Trophoblast cell (in vitro differentiated cells and primary cell): Measurements from ENCODE around the gene DELE1.

Source experiments
- DNase-seq, 2 donors: peaks; one replicate each; pipeline ENCODE4 v3.0.0-alpha.2; 2016
- H2AFZ ChIP-seq: 2 replicates; pipeline ENCODE4 v1.6.1; 2013; ENCODE audit warnings: low read length, moderate library complexity, mild to moderate bottlenecking; ENCODE audit not compliant: insufficient read depth, poor library complexity
- H2AK5ac ChIP-seq: 2 replicates; pipeline ENCODE4 v1.6.1; 2013; ENCODE audit warnings: mild to moderate bottlenecking, low read length
- H2BK120ac ChIP-seq: 2 replicates; pipeline ENCODE4 v1.6.1; 2013; ENCODE audit warnings: low read length, mild to moderate bottlenecking, moderate library complexity; ENCODE audit not compliant: insufficient read depth, poor library complexity
- H2BK12ac ChIP-seq: 2 replicates; pipeline ENCODE4 v1.6.1; 2013; ENCODE audit warnings: mild to moderate bottlenecking, low read length, moderate library complexity
- H2BK5ac ChIP-seq: 2 replicates; pipeline ENCODE4 v1.6.1; 2013; ENCODE audit warnings: low read length, low read depth, moderate library complexity, mild to moderate bottlenecking; ENCODE audit not compliant: poor library complexity
- H3K14ac ChIP-seq: 2 replicates; pipeline ENCODE4 v1.6.1; 2013; ENCODE audit warnings: mild to moderate bottlenecking, low read length
- H3K18ac ChIP-seq: 2 replicates; pipeline ENCODE4 v1.6.1; 2013; ENCODE audit warnings: mild to moderate bottlenecking, low read length
- H3K23ac ChIP-seq: 2 replicates; pipeline ENCODE4 v1.6.1; 2013; ENCODE audit warnings: low read length
- H3K27ac ChIP-seq: 2 replicates; pipeline ENCODE4 v1.5.1; 2013; ENCODE audit warnings: low read depth, mild to moderate bottlenecking, inconsistent platforms, low read length, moderate library complexity
- H3K27me3 ChIP-seq: 2 replicates; pipeline ENCODE4 v1.6.1; 2013; ENCODE audit warnings: inconsistent platforms, mild to moderate bottlenecking, low read length, moderate library complexity; ENCODE audit not compliant: insufficient read depth
- H3K36me3 ChIP-seq, 2 experiments: 1 replicate in 1 of 2; 2 replicates in 1 of 2; pipeline ENCODE4 v1.6.1; 2013; ENCODE audit warnings: low read length in 2 of 2, mild to moderate bottlenecking in 2 of 2, moderate library complexity in 1 of 2; ENCODE audit not compliant: insufficient read depth in 2 of 2, control insufficient read depth in 1 of 2
- H3K4ac ChIP-seq: 2 replicates; pipeline ENCODE4 v1.6.1; 2013; ENCODE audit warnings: low read depth, mild to moderate bottlenecking, low read length, moderate library complexity
- H3K4me1 ChIP-seq, 2 experiments: 1 replicate in 1 of 2; 2 replicates in 1 of 2; pipeline ENCODE4 v1.6.1; 2013; ENCODE audit warnings: low read length in 2 of 2, mild to moderate bottlenecking in 2 of 2, moderate library complexity in 1 of 2; ENCODE audit not compliant: insufficient read depth in 2 of 2, control insufficient read depth in 1 of 2
- H3K4me2 ChIP-seq: 2 replicates; pipeline ENCODE4 v1.6.1; 2013; ENCODE audit warnings: inconsistent platforms, mild to moderate bottlenecking, low read length, moderate library complexity
- H3K4me3 ChIP-seq: 2 replicates; pipeline ENCODE4 v1.5.1; 2013; ENCODE audit warnings: mild to moderate bottlenecking, low read depth, low read length, inconsistent platforms
- H3K79me1 ChIP-seq: one replicate; pipeline ENCODE4 v1.6.1; 2013; ENCODE audit warnings: low read length
- H3K79me2 ChIP-seq: 2 replicates; pipeline ENCODE4 v1.6.1; 2013; ENCODE audit warnings: low read length, mild to moderate bottlenecking; ENCODE audit not compliant: control insufficient read depth, insufficient read depth, poor library complexity
- H3K9ac ChIP-seq: 2 replicates; pipeline ENCODE4 v1.6.1; 2013; ENCODE audit warnings: mild to moderate bottlenecking, low read length
- H3K9me3 ChIP-seq: 2 replicates; pipeline ENCODE4 v1.6.1; 2013; ENCODE audit warnings: low read depth, mild to moderate bottlenecking, control low read depth, inconsistent platforms, low read length; ENCODE audit not compliant: insufficient read depth
- H4K12ac ChIP-seq: 2 replicates; pipeline ENCODE4 v1.6.1; 2013; ENCODE audit warnings: low read depth, mild to moderate bottlenecking, low read length, moderate library complexity
- H4K8ac ChIP-seq: 2 replicates; pipeline ENCODE4 v1.6.1; 2013; ENCODE audit warnings: low read depth, mild to moderate bottlenecking, low read length, moderate library complexity
- H4K91ac ChIP-seq: one replicate; pipeline ENCODE4 v1.6.1; 2013; ENCODE audit warnings: low read depth, mild to moderate bottlenecking, low read length, moderate library complexity
- WGBS: extraction: QIAGEN DNeasy Blood & Tissue Kit; methylation state at CpG from one replicate; pipeline ENCODE4 v1.1.7; 2013; ENCODE audit warnings: missing lambda C conversion rate; ENCODE audit not compliant: insufficient read length, insufficient coverage; ENCODE audit errors: extremely low coverage; 5-methylcytosine and 5-hydroxymethylcytosine counted together

The DELE1 gene

DNA sequence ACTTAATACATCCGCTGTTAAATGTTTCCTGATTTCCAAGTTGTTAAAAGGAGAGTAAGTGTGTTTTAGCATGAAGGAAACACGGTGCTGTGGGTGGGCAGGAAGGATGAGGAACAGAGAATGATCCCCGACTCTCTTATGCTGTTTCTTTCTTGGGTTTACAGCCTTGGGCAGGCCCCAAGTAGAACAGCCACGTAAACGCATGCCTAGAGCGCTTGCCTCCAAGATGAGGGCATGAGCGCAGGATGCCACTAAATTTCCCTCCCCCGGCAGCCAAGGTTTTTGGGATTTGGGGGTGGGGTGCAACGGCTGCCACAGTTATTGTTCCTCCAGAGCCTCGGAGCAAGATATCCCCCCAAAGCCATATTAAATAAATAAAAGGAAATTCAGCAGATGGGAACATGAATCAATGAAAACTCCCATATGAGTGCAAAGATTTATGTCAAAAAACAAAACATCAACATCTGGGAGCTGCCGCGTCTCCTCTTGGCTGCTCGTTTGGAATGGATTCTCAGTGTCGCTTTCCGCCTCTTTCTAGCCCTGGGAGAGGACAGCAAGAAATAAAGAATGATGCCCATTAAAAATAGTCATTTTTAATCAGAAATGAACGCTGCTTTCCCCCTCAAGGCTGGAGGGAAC is 10.0 kb upstream of the DELE1 start:
- whole genome bisulfite sequencing = no CpG with 5 or more reads among the region's 16 CpGs

GRCh38 chr5:141914199-141914743 is 9.4 kb upstream of the DELE1 start:
- WGBS = no CpG with 5 or more reads among the region's 40 CpGs
- Histone ChIP-seq H2BK120ac (no peak overlapping the region), H3K36me3 (no peaks in the 10 kb centered on the region)

More for the DNA sequence above, 10.0 kb upstream of the DELE1 start:
- no peak overlapping the region for H4K12ac ChIP-seq
- no peaks in the 10 kb centered on the region for H3K79me2 ChIP-seq
- H2BK5ac ChIP-seq = no peak overlapping the region
- H3K18ac ChIP-seq = no peak overlapping the region
- no peaks in the 10 kb centered on the region for H3K79me1 ChIP-seq
- peaks cover 0 to 5% of the 10 kb centered on the region in 2 experiments for H3K4me1 ChIP-seq
- H2AK5ac ChIP-seq = no peak overlapping the region
- H3K9me3 ChIP-seq = no peaks in the 10 kb centered on the region
- no peak overlapping the region for H3K14ac ChIP-seq
- no peaks in the 10 kb centered on the region for H3K36me3 ChIP-seq
- peak overlapping the region; percentile 1 for H3K4me3 ChIP-seq
- peaks cover 7% of the 10 kb centered on the region for H3K27me3 ChIP-seq
- no peak overlapping the region for H3K4ac ChIP-seq
- DNase-seq = peak in 1 of 2 donors; percentile 18
- H4K91ac ChIP-seq = no peak overlapping the region
- H2AFZ ChIP-seq = no peak overlapping the region
- no peak overlapping the region for H3K9ac ChIP-seq
- H2BK120ac ChIP-seq = no peak overlapping the region
- H3K27ac ChIP-seq = no peak overlapping the region
- H3K4me2 ChIP-seq = peak overlapping the region; percentile 61
- H3K23ac ChIP-seq = no peak overlapping the region
- no peak overlapping the region for H2BK12ac ChIP-seq
- H4K8ac ChIP-seq = no peak overlapping the region

DNA sequence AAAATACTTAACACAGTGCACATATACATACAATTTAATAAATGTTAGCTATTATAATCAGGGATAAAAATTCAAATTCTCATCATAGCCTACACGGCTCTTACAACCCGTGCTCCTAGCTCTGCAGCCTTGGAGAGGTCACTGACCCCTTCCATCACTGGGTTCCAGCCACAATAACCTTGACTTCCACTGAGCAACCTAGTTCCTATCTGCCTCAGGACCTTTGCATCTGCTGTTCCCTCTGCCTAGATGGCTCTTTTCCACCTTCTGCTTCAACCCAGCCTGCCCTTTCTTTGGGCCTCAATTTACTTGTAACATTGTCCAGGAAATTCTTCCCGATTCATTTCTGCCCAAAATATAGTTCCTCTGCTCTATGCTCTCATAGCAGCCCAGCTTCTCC is 8.9 kb upstream of the DELE1 start:
- H2BK12ac ChIP-seq = no peak overlapping the region

More at GRCh38 chr5:141914199-141914743, 9.4 kb upstream of the DELE1 start:
- Histone ChIP-seq H3K79me1 (no peaks in the 10 kb centered on the region), H3K9me3 (no peaks in the 10 kb centered on the region), H2AFZ (no peak overlapping the region), H3K4me1 (peaks cover 0 to 5% of the 10 kb centered on the region in 2 experiments), H3K14ac (no peak overlapping the region), H3K4ac (no peak overlapping the region), H2BK12ac (no peak overlapping the region), H3K27ac (no peak overlapping the region), H2AK5ac (no peak overlapping the region), H3K79me2 (no peaks in the 10 kb centered on the region), H4K91ac (no peak overlapping the region), H4K8ac (no peak overlapping the region), H4K12ac (no peak overlapping the region), H3K4me2 (peak overlapping the region; percentile 61), H3K4me3 (peak overlapping the region; percentile 1), H3K18ac (no peak overlapping the region), H3K27me3 (peaks cover 7% of the 10 kb centered on the region), H2BK5ac (no peak overlapping the region), H3K9ac (peak overlapping the region; percentile 35), H3K23ac (no peak overlapping the region)
- peak in 1 of 2 donors; percentile 60 for DNase-seq

DNA sequence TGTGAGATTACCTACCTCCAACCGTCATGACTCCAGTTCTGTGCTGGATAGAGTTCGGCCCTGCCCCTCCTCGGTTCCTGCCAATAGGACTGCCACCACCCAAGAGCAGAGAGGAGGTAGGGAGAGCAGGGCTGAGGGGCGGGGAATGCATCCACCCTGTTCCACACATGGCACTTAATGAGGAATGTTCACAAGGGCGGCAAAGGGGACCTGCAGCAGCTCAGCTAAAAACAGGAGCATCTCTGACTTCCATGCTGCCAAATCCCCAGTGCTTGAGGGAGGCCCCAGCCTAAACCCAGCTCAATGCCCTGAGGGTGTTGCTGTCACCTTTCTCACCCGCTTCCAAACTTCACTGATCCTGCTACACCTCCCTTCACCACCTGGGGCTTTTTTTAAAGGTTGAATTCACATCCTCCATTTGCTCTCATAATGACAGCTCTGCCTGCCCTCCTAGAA is 7.8 kb upstream of the DELE1 start:
- no peak overlapping the region for H4K91ac ChIP-seq
- H3K79me1 ChIP-seq = no peaks in the 10 kb centered on the region
- H3K18ac ChIP-seq = no peak overlapping the region
- no peak overlapping the region for H2AFZ ChIP-seq
- H2BK120ac ChIP-seq = no peak overlapping the region
- H2BK12ac ChIP-seq = no peak overlapping the region
- no peak overlapping the region for H3K4me2 ChIP-seq
- WGBS = no CpG with 5 or more reads among the region's 6 CpGs
- H3K23ac ChIP-seq = no peak overlapping the region
- peaks cover 7% of the 10 kb centered on the region for H3K27me3 ChIP-seq
- H3K14ac ChIP-seq = no peak overlapping the region
- H4K12ac ChIP-seq = no peak overlapping the region
- H3K4ac ChIP-seq = no peak overlapping the region
- peak in 1 of 2 donors; percentile 32 for DNase-seq
- no peaks in the 10 kb centered on the region for H3K36me3 ChIP-seq
- no peak overlapping the region for H2AK5ac ChIP-seq
- no peaks in the 10 kb centered on the region for H3K9me3 ChIP-seq
- no peaks in the 10 kb centered on the region for H3K79me2 ChIP-seq
- peaks cover 0 to 5% of the 10 kb centered on the region in 2 experiments for H3K4me1 ChIP-seq
- no peak overlapping the region for H4K8ac ChIP-seq
- no peak overlapping the region for H3K27ac ChIP-seq
- no peak overlapping the region for H3K4me3 ChIP-seq
- no peak overlapping the region for H2BK5ac ChIP-seq
- H3K9ac ChIP-seq = peak overlapping the region; percentile 51

More for the DNA sequence above, 8.9 kb upstream of the DELE1 start:
- no peaks in the 10 kb centered on the region for H3K36me3 ChIP-seq
- no peak overlapping the region for H3K23ac ChIP-seq
- no peak overlapping the region for H3K4ac ChIP-seq
- no peak overlapping the region for H2BK5ac ChIP-seq
- WGBS = no CpG with 5 or more reads among the region's 3 CpGs
- no peak overlapping the region for H3K9ac ChIP-seq
- no peak overlapping the region for H3K4me3 ChIP-seq
- no peak for DNase-seq
- no peak overlapping the region for H3K18ac ChIP-seq
- no peak overlapping the region for H4K91ac ChIP-seq
- H3K4me2 ChIP-seq = no peak overlapping the region
- peaks cover 0 to 5% of the 10 kb centered on the region in 2 experiments for H3K4me1 ChIP-seq
- H3K79me2 ChIP-seq = no peaks in the 10 kb centered on the region
- peaks cover 7% of the 10 kb centered on the region for H3K27me3 ChIP-seq
- no peak overlapping the region for H3K14ac ChIP-seq
- H2BK120ac ChIP-seq = no peak overlapping the region
- H3K9me3 ChIP-seq = no peaks in the 10 kb centered on the region
- no peak overlapping the region for H3K27ac ChIP-seq
- no peaks in the 10 kb centered on the region for H3K79me1 ChIP-seq
- H4K8ac ChIP-seq = no peak overlapping the region
- H2AFZ ChIP-seq = no peak overlapping the region
- no peak overlapping the region for H4K12ac ChIP-seq
- no peak overlapping the region for H2AK5ac ChIP-seq
